Measurements from ENCODE around the gene KLHL30.

KLHL30 gene

GRCh38 chr2:238106698-238107524 lies 31.6 kb upstream of the KLHL30 start:
- no peak for DNase-seq (ENCODE audit: low read depth)
- peak; percentile 56 for TF ChIP-seq CTCF (IDR thresholded peaks at IDR 0.05; ENCODE audit: insufficient read depth, low read depth, low read length, missing control alignments)
- peak overlapping the region; percentile 49 for H3K4me3 ChIP-seq (ENCODE audit: low read depth, low read length)

- TF ChIP-seq CTCF (IDR thresholded peaks at IDR 0.05; ENCODE audit: insufficient read depth, low read depth, low read length, missing control alignments) = no peak
- H3K4me3 ChIP-seq (ENCODE audit: low read depth, low read length) = peak overlapping the region; percentile 49
- DNase-seq (ENCODE audit: low read depth) = peak; percentile 89
Observed at GRCh38 chr2:238107525-238108422, 30.7 kb upstream of the KLHL30 start.

GRCh38 chr2:238108423-238109183 lies 29.9 kb upstream of the KLHL30 start:
- peak; percentile 81 for DNase-seq (ENCODE audit: low read depth)
- no peak for TF ChIP-seq CTCF (IDR thresholded peaks at IDR 0.05; ENCODE audit: insufficient read depth, low read depth, low read length, missing control alignments)
- peak overlapping the region; percentile 49 for H3K4me3 ChIP-seq (ENCODE audit: low read depth, low read length)

GRCh38 chr2:238113611-238114010 lies 24.9 kb upstream of the KLHL30 start:
- H3K4me3 ChIP-seq (ENCODE audit: low read depth, low read length) = no peak overlapping the region
- TF ChIP-seq CTCF (IDR thresholded peaks at IDR 0.05; ENCODE audit: insufficient read depth, low read depth, low read length, missing control alignments) = no peak
- DNase-seq (ENCODE audit: low read depth) = no peak

- TF ChIP-seq CTCF (IDR thresholded peaks at IDR 0.05; ENCODE audit: insufficient read depth, low read depth, low read length, missing control alignments) = no peak
- no peak overlapping the region for H3K4me3 ChIP-seq (ENCODE audit: low read depth, low read length)
- no peak for DNase-seq (ENCODE audit: low read depth)
Observed at GRCh38 chr2:238114331-238114841, 24.1 kb upstream of the KLHL30 start.
